Heart left ventricle (tissue), 13 donors: Measurements from ENCODE around the gene POLR2J2.
"Not testable (repeated sequence)": the region's sequence is repeated elsewhere in the genome, so short reads cannot be mapped to it uniquely, and the experiment has no call there.

Experiments used
- CTCF ChIP-seq, 12 donors: fragments of 200-600 bp; sonication (generic) in 4 of 12; IDR thresholded peaks; one replicate each; pipeline versions ENCODE4 v1.5.0 to v1.8.0; 2018 to 2022; ENCODE audit warnings: antibody characterized with exemption in 12 of 12, mild to moderate bottlenecking in 5 of 12
- POLR2A ChIP-seq, 2 donors: fragments of 450-650 bp; IDR thresholded peaks; one replicate each; pipeline ENCODE4 v1.6.1; 2017; ENCODE audit warnings: antibody characterized with exemption in 2 of 2, mild to moderate bottlenecking in 2 of 2, moderate library complexity in 2 of 2
- donor health status: ischemic (EF 13 %, LVEDD 7.1; RV severe dilation, severe dysfunction).
- donor health status: DM: no; HTN: yes; CAD: no.
- donor health status: DM: no; HTN: no; CAD: no.
- donor health status: ischemic (EF 25% LVEDD 6.9; RV normal size, moderate dysfunction).
- donor health status: ischemic (EF 25% LVEDD 5.7; RV mildly dilated, moderate dysfunction).
- donor health status: ischemic (EF 35%, LVEDD 5.7; RV mildly dilated, moderate dysfunction).
- donor health status: nonischemic (EF 11% LVEDD 7.7; RV severe dilation, severe dysfunction).
- donor health status: DM: yes; HTN: yes; CAD: no.
- donor health status: PGD.
- donor health status: ischemic (EF 29% LVEDD 5.4; RV normal size, mild dysfunction).
- donor health status: nonischemic (EF 23%, LVEDD 6.1; RV moderate dilation, normal function).

- TF ChIP-seq CTCF, POLR2A (IDR thresholded peaks at IDR 0.05): not testable (repeated sequence)
Measured at GRCh38 chr7:102671956-102672307, 469 bp upstream of the POLR2J2 start.
